HEK293T (cell line): ENCODE results near the gene LRCH4.

Experiments used
- CTCF ChIA-PET: fragments of 350-600 bp; formaldehyde crosslinking; extraction: SDS; loops from one replicate; lab custom pipeline; 2021; ENCODE audit warnings: antibody characterized with exemption, inconsistent platforms; lab: Yijun Ruan, JAX
- POLR2A ChIA-PET: fragments of 350-600 bp; formaldehyde crosslinking; extraction: SDS; loops from one replicate; lab custom pipeline; 2020; ENCODE audit warnings: antibody characterized with exemption, inconsistent platforms; lab: Yijun Ruan, JAX
- DNase-seq: peaks from one replicate; pipeline ENCODE4 v3.0.0; 2012; ENCODE audit warnings: mixed read lengths; ENCODE audit errors: extremely low spot score
- ARNT ChIP-seq: fragments of 450-650 bp; IDR thresholded peaks from 2 replicates; pipeline ENCODE4 v1.6.1; 2017; ENCODE audit warnings: mild to moderate bottlenecking
- BHLHE40 ChIP-seq: fragments of 450-650 bp; IDR thresholded peaks from 2 replicates; pipeline ENCODE4 v1.6.1; 2016; ENCODE audit warnings: mild to moderate bottlenecking, moderate library complexity, borderline replicate concordance
- CTBP1 ChIP-seq: fragments of 450-650 bp; IDR thresholded peaks from 2 replicates; pipeline ENCODE4 v1.6.1; 2016; ENCODE audit warnings: borderline replicate concordance
- ELF4 ChIP-seq: fragments of 450-650 bp; IDR thresholded peaks from 2 replicates; pipeline ENCODE4 v1.6.1; 2017; ENCODE audit warnings: antibody characterized with exemption
- FOXA1 ChIP-seq: fragments of 450-650 bp; IDR thresholded peaks from 2 replicates; pipeline ENCODE4 v1.6.1; 2016; ENCODE audit warnings: mild to moderate bottlenecking
- FOXK2 ChIP-seq: fragments of 450-650 bp; IDR thresholded peaks from 2 replicates; pipeline ENCODE4 v1.6.1; 2016; ENCODE audit warnings: mild to moderate bottlenecking
- FOXM1 ChIP-seq: fragments of 450-650 bp; IDR thresholded peaks from 2 replicates; pipeline ENCODE4 v1.6.1; 2017; ENCODE audit warnings: mild to moderate bottlenecking, borderline replicate concordance
- HDGF ChIP-seq: fragments of 450-650 bp; IDR thresholded peaks from 2 replicates; pipeline ENCODE4 v1.6.1; 2017; ENCODE audit warnings: antibody characterized with exemption, borderline replicate concordance
- L3MBTL2 ChIP-seq: fragments of 450-650 bp; conservative IDR thresholded peaks from 2 replicates; pipeline ENCODE4 v1.6.1; 2016; ENCODE audit warnings: mild to moderate bottlenecking
- LEF1 ChIP-seq: fragments of 450-650 bp; IDR thresholded peaks from 2 replicates; pipeline ENCODE4 v1.6.1; 2017; ENCODE audit warnings: mild to moderate bottlenecking, borderline replicate concordance
- NFRKB ChIP-seq: fragments of 450-650 bp; IDR thresholded peaks from 2 replicates; pipeline ENCODE4 v1.6.1; 2016; ENCODE audit warnings: mild to moderate bottlenecking, moderate library complexity
- SP1 ChIP-seq: fragments of 450-650 bp; IDR thresholded peaks from 2 replicates; pipeline ENCODE4 v1.6.1; 2017
- SUZ12 ChIP-seq: fragments of 450-650 bp; IDR thresholded peaks from 2 replicates; pipeline ENCODE4 v1.6.1; 2016; ENCODE audit warnings: mild to moderate bottlenecking
- TARDBP ChIP-seq: fragments of 450-650 bp; IDR thresholded peaks from 2 replicates; pipeline ENCODE4 v1.6.1; 2016
- ZNF384 ChIP-seq: fragments of 450-650 bp; IDR thresholded peaks from 2 replicates; pipeline ENCODE4 v1.6.1; 2016
- TF ChIP-seq, protein P1 (sequence below): fragments of 450-650 bp; IDR thresholded peaks from 2 replicates; pipeline ENCODE4 v1.6.1; 2016

Gene LRCH4

DNA sequence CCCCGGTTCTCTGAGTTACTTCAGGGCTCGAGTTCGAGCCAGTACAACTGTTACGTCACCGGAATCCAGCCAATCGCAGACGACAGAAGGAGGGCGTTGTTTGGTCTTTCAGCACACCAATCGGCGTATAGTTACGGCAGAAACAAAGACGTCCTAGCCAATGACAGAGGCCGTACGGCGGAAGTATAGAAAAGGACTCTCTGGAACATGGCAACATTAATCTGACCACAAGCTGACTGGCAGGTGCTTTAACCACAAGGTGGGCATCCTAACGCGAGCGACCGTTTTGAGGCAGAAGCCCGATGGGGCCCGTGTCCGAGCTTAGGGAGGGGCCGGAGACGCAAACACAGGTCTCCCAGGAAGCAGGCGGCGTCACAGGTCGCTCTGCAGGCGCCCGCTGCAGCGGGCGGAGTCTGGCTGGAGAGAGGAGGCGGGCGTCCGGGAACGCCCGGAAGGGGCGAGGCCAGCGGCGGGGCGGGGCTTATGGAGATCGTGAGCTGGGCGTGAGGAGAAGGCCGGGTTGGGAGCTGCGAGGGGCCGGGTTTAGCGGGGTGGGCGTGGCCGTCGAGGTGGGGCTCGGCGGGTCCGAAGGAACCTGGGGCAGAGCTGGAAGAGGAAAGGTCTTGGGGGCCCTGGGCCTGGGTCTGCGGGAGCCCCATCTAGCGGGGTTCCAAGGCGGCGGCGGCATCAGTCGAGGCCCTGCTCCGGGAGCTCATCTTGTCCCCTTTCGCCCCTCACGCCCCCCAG lies 26.2 kb upstream of the LRCH4 start, which contains the start of gene MOSPD3:
Gene MOSPD3 (plus strand): TSS at position 558 of the 747 bp plus-strand sequence. CDS start 252 bp downstream, outside the sequence.
- DNase-seq, result peak; percentile 97
- CTCF ChIA-PET, result interaction anchor here (1.0 to 1.9 kb wide), 5 partner anchors 17 to 107 kb away, joined by 3 to 9 read pairs (median 4); partner anchors contain the start of genes FBXO24 and LRCH4
- TF ChIP-seq ELF4, result peak; percentile 38
- TF ChIP-seq L3MBTL2, result no peak; the same call in 1 of the 2 replicates
- no peak for TF ChIP-seq SUZ12
- TF ChIP-seq, protein P1, sequence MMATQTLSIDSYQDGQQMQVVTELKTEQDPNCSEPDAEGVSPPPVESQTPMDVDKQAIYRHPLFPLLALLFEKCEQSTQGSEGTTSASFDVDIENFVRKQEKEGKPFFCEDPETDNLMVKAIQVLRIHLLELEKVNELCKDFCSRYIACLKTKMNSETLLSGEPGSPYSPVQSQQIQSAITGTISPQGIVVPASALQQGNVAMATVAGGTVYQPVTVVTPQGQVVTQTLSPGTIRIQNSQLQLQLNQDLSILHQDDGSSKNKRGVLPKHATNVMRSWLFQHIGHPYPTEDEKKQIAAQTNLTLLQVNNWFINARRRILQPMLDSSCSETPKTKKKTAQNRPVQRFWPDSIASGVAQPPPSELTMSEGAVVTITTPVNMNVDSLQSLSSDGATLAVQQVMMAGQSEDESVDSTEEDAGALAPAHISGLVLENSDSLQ, result peak; percentile 95
- TF ChIP-seq ZNF384, result no peak
- TF ChIP-seq NFRKB, result no peak
- POLR2A ChIA-PET, result interaction anchor here (0.7 to 2.3 kb wide), 12 partner anchors 9 to 263 kb away, joined by 3 to 23 read pairs (median 4); partner anchors contain the start of genes FBXO24, GNB2, LRCH4 and POP7

DNA sequence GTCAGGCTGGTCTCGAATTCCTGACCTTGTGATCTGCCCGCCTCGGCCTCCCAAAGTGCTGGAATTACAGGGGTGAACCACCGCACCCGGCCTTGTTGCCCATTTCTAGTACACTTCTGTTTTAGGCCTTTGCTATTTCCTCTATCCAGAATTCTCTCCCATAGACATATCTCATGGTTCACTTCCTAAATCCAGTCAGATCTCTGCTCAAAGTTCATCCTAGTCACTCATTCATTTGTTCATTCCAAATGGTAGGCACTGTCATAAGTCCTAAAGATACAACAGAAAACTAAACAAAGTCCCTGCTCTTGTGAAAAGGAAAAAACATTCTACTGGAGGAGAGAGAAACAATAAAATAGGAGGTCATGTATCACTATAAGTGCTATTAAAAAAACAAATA lies 24.0 kb upstream of the LRCH4 start:
- POLR2A ChIA-PET, result interaction anchor here (1.3 kb wide), 1 partner anchor 24 kb away, joined by 4 read pairs; the partner anchor contains the start of gene FBXO24
- CTCF ChIA-PET, result interaction anchor here (0.6 kb wide), 1 partner anchor 180 kb away, joined by 4 read pairs; no protein-coding TSS in a partner anchor

GRCh38 chr7:100607111-100607510 lies 21.2 kb upstream of the LRCH4 start:
- DNase-seq, result no peak
- TF ChIP-seq, protein P1, result no peak
- TF ChIP-seq SP1 (no peak), L3MBTL2 (no peak), FOXK2 (no peak), ARNT (no peak), ELF4 (no peak), BHLHE40 (no peak), NFRKB (no peak), FOXA1 (no peak), HDGF (no peak), SUZ12 (no peak), LEF1 (no peak), FOXM1 (no peak)
- ChIA-PET CTCF (interaction anchor here (0.5 kb wide), 1 partner anchor 60 kb away, joined by 3 read pairs; no protein-coding TSS in a partner anchor), POLR2A (interaction anchor here (0.7 kb wide), 1 partner anchor 99 kb away, joined by 3 read pairs; the partner anchor contains the start of gene POP7)

More for the DNA sequence above, 24.0 kb upstream of the LRCH4 start:
- no peak for DNase-seq
- TF ChIP-seq FOXM1, result no peak
- no peak for TF ChIP-seq FOXA1
- TF ChIP-seq FOXK2, result no peak
- no peak for TF ChIP-seq ELF4
- TF ChIP-seq HDGF, result no peak
- TF ChIP-seq, protein P1, result no peak
- no peak for TF ChIP-seq ARNT
- TF ChIP-seq NFRKB, result no peak
- TF ChIP-seq BHLHE40, result no peak
- TF ChIP-seq L3MBTL2, result no peak
- TF ChIP-seq SP1, result no peak
- TF ChIP-seq CTBP1, result no peak
- TF ChIP-seq SUZ12, result no peak
- no peak for TF ChIP-seq ZNF384
- no peak for TF ChIP-seq LEF1
- no peak for TF ChIP-seq TARDBP

DNA sequence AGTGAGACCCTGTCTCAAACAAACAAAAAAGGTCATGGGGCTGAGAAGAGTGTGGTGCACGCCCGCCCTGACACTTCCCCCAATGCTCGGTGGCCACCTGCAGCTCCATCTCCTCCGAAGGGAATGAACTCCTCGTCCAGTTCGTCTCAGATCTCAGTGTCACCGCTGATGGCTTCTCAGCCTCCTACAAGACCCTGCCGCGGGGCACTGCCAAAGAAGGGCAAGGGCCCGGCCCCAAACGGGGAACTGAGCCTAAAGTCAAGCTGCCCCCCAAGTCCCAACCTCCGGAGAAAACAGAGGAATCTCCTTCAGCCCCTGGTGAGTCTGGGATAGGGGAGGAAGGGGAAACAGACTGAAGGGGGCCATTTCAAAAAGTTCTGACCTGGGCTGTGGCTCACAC lies 20.4 kb upstream of the LRCH4 start:
- POLR2A ChIA-PET, result interaction anchor here (0.7 kb wide), 1 partner anchor 17 kb away, joined by 4 read pairs; no protein-coding TSS in a partner anchor
- DNase-seq, result no peak
- no peak for TF ChIP-seq TARDBP
- no peak for TF ChIP-seq L3MBTL2
- no peak for TF ChIP-seq FOXA1
- TF ChIP-seq ARNT, result no peak
- TF ChIP-seq FOXK2, result no peak
- no peak for TF ChIP-seq BHLHE40
- TF ChIP-seq SP1, result no peak
- no peak for TF ChIP-seq ZNF384
- no peak for TF ChIP-seq LEF1
- TF ChIP-seq HDGF, result no peak
- no peak for TF ChIP-seq CTBP1
- TF ChIP-seq ELF4, result no peak
- TF ChIP-seq, protein P1, result no peak
- no peak for TF ChIP-seq FOXM1
- TF ChIP-seq NFRKB, result no peak
- TF ChIP-seq SUZ12, result no peak
- CTCF ChIA-PET, result no interaction called here
